GM21447 (cell line): ENCODE results near the gene TSPAN18.

Source experiments
- ATAC-seq: cut with Tn5 transposase; IDR thresholded peaks from one replicate; pipeline ENCODE4 v1.9.1; 2021; ENCODE audit not compliant: unreplicated experiment

The TSPAN18 gene

GRCh38 chr11:44863231-44863630, 136.5 kb downstream of the TSPAN18 start:
- no peak for ATAC-seq

- no peak for ATAC-seq
Measured at GRCh38 chr11:44865866-44866272, 139.1 kb downstream of the TSPAN18 start.

- ATAC-seq = no peak
Measured at GRCh38 chr11:44866286-44866685, 139.5 kb downstream of the TSPAN18 start.

GRCh38 chr11:44868021-44868420, 141.3 kb downstream of the TSPAN18 start:
- no peak for ATAC-seq

- no peak for ATAC-seq
Measured at GRCh38 chr11:44868455-44869421, 142.0 kb downstream of the TSPAN18 start.

- no peak for ATAC-seq
Measured at GRCh38 chr11:44870181-44870580, 143.4 kb downstream of the TSPAN18 start.

GRCh38 chr11:44870615-44871176, 143.9 kb downstream of the TSPAN18 start:
- ATAC-seq = no peak

- ATAC-seq = peak; percentile 95
Measured at GRCh38 chr11:44871682-44872081, 144.9 kb downstream of the TSPAN18 start.

- ATAC-seq = no peak
Measured at GRCh38 chr11:44872556-44872955, 145.8 kb downstream of the TSPAN18 start.

GRCh38 chr11:44873537-44873936, 146.8 kb downstream of the TSPAN18 start:
- no peak for ATAC-seq

- no peak for ATAC-seq
Measured at GRCh38 chr11:44874284-44874683, 147.5 kb downstream of the TSPAN18 start.

GRCh38 chr11:44875037-44875436, 148.3 kb downstream of the TSPAN18 start:
- ATAC-seq = no peak

- ATAC-seq = no peak
Measured at GRCh38 chr11:44876194-44876723, 149.5 kb downstream of the TSPAN18 start.

- no peak for ATAC-seq
Measured at GRCh38 chr11:44876906-44877305, 150.1 kb downstream of the TSPAN18 start.

GRCh38 chr11:44877571-44878497, 151.1 kb downstream of the TSPAN18 start:
- no peak for ATAC-seq

- no peak for ATAC-seq
Measured at GRCh38 chr11:44878711-44879110, 151.9 kb downstream of the TSPAN18 start.

GRCh38 chr11:44879432-44879831, 152.7 kb downstream of the TSPAN18 start:
- ATAC-seq = no peak

GRCh38 chr11:44880511-44880910, 153.7 kb downstream of the TSPAN18 start:
- no peak for ATAC-seq

- ATAC-seq = no peak
Measured at GRCh38 chr11:44880953-44881352, 154.2 kb downstream of the TSPAN18 start.

- no peak for ATAC-seq
Measured at GRCh38 chr11:44883277-44883676, 156.5 kb downstream of the TSPAN18 start.

- ATAC-seq = no peak
Measured at GRCh38 chr11:44884056-44884455, 157.3 kb downstream of the TSPAN18 start.
